Inferior parietal cortex (tissue), 1 donor: ENCODE results near the gene MYLK3.
A peak's percentile ranks its signal among the peaks of the same experiment; 100 is the strongest.
"Not testable (repeated sequence)": the region's sequence is repeated elsewhere in the genome, so short reads cannot be mapped to it uniquely, and the experiment has no call there.

ENCODE experiments used
- DNase-seq: peaks from one replicate; pipeline ENCODE4 v3.0.0-alpha.2; 2016; ENCODE audit errors: extremely low spot score

Gene MYLK3

DNA sequence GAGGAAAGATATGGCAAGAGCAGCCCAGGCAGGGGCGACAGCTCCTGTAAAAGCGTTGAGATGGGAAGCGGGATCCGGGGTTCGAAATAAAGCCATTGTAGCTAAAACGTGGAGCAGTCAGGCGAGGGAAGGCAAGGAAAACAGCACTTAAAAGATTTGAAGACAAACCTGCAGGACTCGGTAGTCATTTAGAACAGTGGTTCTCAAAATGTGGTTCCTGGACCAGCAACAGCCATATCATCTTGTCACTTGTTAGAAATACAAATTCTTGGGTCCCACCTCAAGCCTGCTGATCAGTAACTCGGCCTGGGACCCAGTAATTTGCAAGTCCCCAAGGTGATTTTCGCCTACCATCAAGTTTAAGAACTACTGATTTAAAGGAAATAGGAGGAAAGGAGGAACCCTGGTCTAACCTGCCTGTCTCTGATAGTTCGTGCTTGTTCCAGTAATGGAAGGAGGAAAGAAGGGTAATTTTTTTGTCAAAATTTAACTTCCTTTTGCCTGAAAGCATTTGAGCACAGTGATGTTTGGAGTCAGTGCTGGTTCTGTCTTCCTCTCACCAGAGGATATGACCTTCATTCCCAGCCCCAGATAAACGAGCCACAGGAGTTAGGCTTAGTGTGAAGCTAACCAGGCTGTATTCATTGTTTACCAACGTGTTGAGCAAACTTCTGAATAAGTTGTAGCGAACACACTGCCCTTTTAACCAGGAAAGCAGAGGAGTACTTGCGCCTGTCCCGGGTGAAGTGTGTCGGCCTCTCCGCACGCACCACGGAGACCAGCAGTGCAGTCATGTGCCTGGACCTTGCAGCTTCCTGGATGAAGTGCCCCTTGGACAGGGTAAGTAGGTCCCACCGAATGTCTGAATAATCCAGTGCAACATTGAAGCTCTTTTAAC is 57.6 kb downstream of the MYLK3 start:
- DNase-seq: no peak

DNA sequence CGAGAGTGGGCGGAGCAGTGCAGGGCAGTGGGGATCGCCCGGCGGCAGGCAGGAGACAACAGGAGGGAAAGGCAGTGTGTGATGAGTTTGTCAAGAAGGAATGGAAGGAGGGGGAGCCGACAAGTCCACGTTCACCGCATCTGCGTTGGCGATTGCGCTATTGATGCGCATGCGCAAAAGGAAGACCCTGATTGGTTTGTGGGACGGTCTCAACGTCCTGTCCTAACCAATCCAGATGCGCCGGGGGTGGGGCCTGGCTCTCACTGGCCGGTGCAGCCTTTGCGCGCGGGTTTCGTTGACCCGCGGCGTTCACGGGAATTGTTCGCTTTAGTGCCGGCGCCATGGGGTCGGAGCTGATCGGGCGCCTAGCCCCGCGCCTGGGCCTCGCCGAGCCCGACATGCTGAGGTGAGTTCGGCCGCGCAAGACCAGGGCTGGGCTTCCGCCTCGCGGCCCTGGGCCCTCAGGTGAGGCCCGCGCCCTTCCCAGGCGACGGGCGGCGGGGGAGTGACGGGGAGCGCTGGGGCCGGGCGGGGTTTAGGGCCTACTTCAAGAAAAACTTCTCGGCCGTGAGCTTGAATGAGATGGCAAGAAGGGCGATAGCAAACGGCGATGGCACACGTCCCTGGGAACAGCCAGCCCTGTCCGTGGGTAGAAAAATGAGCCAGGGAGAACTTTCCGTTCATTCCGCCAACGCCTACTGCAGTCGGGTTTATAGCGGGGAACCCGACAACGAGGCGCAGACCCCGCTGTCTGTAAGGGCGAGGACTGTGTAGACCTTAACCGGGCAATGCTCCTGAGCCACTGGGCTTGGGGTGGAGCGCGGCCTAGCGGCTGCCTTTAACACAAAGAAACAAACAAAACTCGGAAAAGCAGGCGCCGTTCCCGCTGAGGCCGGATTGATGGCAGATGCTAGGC is 58.5 kb downstream of the MYLK3 start, which contains the start of gene ORC6:
Gene ORC6 (plus strand): TSS at position 295 of the 916 bp plus-strand sequence. CDS start 47 bp downstream, at position 342.
- peak; percentile 93 for DNase-seq

DNA sequence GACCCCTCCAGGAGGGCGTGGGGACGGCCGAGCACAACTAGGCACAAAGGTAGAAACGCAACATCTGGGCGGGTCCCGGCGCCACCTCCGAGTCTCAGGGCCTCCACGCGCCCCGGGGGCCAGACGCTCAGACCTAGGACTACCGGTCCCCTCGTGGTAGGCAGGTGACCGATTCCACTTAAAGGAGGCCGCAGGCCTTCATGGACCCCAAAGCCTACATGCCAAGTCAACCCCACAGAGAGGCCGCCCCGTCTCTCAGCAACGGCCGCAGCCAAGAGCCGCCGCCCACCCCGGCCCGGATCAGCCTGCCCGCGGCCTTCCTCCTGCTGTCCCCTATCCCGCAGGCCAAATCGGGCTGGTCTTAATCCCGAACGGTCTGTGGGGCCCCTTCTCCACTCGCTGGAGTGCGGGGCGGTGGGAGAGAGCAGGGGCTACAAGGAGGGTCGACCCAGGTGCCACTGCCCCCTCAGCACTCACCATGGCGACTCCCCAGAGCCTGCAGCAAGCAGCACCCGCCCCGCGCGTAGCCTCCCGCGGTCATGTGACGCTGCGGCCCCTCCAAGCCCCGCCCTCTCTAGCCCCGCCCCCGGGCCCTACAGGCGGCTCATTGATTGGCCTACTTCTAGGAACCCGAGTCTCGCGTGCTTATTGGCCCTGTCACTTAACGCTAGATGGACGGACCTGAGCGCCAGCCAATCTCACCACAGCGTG is 59.3 kb downstream of the MYLK3 start, which contains the start of gene VPS35:
Gene VPS35 (minus strand): TSS at position 525 of the 711 bp plus-strand sequence. CDS start 45 bp downstream, at position 480.
- DNase-seq: peak; percentile 97

DNA sequence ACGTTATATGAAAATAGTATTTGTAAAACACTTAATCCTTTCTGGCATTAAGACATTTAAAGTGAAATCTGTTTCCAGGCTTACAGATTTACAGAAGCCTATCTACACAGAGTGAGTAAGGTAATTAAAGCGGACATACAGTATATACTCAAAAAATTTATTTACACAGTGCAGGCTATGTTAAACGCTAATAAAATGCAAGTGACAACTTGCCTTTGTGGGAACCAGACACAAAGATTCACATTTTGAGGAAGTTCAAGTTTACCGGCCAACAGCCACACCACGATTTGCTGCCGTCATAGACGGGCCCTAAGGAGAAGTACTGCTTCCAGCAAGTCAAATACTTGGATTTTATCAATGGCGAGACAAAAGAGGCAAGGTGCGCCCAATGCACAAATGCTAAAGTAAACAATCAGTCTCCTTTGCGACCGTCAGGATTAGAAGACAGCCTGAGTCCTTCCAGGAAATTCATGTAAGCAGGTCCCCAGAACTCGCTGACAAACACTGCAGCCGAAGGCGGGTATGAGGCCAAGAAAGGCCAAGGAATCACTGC is 60.0 kb downstream of the MYLK3 start:
- peak; percentile 52 for DNase-seq

DNA sequence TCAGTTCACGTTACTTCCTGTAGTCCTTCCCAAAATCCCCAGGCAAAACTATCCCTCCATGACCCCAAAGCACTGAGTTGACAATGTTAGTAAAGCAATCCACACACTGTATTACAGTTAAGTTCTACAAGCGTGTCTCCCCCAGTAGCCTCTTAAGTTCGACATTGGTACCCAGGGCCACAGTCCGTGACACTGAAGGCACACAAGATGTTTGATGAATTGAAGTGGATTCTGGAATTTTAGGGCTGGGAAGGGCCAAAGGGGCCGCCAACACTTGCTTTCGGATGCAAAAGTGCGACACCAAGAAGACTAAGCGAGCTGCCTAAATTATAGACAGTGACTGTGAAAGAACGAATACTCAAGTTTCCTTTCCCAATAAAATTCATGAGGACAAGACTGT is 60.7 kb downstream of the MYLK3 start:
- DNase-seq: no peak

DNA sequence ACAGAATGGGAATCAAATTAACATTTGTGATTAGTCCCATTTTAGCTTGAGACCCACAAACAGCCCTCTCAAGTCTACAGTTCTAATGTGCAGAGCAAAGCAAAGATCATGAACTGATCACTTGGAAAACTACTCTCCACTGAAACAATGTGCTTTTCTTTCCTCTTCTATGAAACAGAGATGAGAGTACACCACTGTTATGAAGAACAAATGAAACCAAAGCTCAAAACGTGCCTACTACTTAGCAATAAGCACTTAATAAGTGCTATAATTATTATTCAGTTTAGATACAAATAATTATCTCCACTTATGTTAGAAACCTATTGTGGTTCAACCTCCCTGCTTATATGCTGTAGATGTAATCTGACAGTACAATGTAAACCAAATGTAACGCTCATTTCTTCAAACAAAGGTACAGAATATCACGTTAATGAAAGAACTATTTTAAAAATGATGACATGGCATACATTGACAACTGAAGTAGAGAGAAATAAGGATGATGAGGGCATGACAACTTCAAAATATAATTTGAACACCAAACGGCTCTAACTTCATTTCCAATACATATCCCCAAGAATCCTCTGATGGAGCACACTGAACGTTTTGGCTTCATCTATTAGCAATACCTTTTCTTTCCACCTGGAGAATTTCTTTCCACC is 61.2 kb downstream of the MYLK3 start:
- DNase-seq: no peak

DNA sequence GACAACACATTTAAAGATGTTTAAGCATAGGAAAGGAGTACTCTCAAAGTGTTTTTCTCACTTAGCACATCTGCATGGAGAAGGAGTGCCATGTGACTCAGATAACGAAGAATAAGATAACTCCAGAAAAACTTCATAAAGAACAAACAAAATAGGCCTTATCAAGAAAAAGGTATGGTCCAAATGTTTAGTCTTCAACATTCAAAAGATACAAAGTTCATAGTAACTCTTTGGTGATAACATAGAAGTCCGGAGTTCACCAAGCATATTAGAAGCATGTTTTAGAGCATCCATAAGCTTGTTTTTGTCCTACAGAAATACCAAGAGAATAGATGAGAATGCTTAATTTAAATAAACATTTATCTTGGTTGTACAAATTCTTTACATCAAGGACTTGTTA is 66.3 kb downstream of the MYLK3 start:
- not testable (repeated sequence) for DNase-seq

DNA sequence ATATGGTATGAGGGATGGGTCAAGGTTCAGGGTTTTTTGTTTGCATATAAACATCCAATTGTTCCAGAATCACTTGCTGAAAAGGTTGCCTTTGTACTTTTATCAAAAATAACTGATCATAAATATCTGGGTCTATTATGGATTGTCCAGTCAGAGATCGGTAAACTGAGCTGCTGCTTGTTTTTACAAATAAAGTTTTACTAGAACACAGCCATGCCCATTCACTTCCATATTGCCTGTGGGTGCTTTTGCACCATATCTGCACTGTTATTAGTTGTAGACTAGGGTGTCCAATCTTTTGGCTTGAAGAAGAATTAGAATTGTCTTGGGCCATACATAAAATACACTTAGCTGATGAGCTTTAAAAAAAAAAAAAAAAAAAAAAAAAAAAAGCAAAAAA is 70.2 kb downstream of the MYLK3 start:
- DNase-seq: not testable (repeated sequence)

DNA sequence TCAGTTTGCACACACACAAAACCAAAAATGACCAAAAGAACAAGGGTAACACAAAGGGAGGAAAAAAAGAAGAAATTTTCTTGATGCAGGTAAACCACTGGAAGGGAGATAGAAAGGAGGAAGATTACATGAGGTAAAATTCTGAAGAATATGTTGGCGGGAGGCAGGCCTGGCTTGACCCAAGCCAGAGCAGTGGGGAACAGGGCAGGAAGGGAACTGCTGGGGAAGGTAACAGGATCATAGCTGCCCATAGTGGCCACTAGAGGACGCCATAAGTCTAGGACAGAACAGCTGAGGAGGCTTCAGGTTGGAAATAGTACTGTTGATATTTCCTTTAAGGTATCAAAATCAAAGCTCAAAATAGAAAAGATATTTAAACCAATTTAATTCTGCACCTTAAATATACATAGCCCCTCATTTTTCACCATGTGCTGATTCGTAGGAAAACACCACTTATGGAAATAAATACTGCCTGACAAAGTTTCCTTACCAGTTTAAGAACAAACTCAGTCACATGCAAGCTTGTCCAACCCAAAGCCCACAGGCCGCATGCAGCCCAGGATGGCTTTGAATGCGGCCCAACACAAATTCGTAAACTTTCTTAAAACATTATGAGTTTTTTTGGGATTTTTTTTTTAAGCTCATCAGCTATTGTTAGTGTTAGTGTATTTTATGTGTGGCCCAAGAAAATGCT is 74.7 kb downstream of the MYLK3 start:
- DNase-seq: peak; percentile 55

DNA sequence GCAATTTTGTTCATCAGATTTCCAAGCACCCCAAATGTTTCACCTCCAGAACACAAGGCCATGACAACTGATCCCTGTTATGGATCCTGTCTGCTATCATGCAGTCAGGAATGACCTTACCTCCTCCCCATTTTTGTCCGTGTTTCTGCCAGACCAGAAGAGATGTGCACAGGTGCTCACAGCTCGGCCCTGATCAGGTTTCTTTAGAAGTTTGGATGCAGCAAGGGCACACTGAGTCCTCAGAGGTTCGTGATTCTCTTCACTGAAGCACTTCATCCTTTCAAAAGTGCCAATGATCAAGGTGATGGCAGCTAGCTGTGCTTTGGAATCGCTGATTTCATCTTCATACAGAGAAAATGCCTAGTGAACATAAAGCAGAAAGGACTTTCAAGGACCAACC is 86.0 kb downstream of the MYLK3 start:
- no peak for DNase-seq

DNA sequence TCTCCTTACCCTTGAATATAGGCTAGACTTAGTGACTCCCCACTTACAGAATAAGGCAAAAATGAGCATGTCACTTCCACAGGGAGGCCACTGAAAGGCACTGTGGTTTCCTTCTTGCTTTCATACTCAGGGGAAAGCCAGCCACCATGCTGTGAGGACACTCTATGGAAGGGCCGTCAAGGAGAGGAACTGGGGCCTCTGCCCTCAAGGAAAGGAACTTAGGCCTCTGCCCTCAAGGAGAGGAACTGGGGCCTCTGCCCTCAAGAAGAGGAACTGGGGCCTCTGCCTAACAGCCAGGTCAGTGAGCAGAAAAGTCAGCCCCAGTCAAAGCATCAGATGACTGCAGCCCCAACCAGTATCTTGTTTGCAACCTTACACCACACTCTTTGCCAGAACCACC is 89.2 kb downstream of the MYLK3 start:
- no peak for DNase-seq
